OCI-LY7 (cell line): Measurements from ENCODE around the gene NT5C2. TPM values are rescaled to one million over a fixed set of nuclear protein-coding genes. Genes with fewer than 3 reads are reported as not detected.

Experiments
- BruUV-seq: library from RNA; stranded (reverse); fragments of 400-500 nt; replicated peaks from 2 replicates; lab custom pipeline; 2021; lab: Mats Ljungman, UMichigan
- CTCF ChIA-PET: fragments of 300-600 bp; sonication (Branson Sonifier 250); formaldehyde crosslinking; loops from one replicate; lab custom pipeline; 2022; ENCODE audit warnings: antibody characterized with exemption; ENCODE audit not compliant: unreplicated experiment; lab: Charles Lee
- POLR2A ChIA-PET: fragments of 300-600 bp; sonication (Branson Sonifier 250); formaldehyde crosslinking; loops from one replicate; lab custom pipeline; 2022; ENCODE audit warnings: antibody characterized with exemption; lab: Charles Lee
- DNase-seq: peaks from one replicate; pipeline ENCODE4 v3.0.0-alpha.2; 2015; ENCODE audit warnings: low spot score
- H2AFZ ChIP-seq: fragments of 200-600 bp; sonication (generic), shearing (Covaris generic); 2 replicates; pipeline ENCODE4 v1.6.1; 2014; ENCODE audit warnings: mild to moderate bottlenecking, antibody characterized with exemption, low read length, moderate library complexity
- H3K27ac ChIP-seq: fragments of 200-600 bp; sonication (generic); 2 replicates; pipeline ENCODE4 v1.5.1; 2014; ENCODE audit warnings: mixed run types, low read depth, mild to moderate bottlenecking, moderate library complexity, low read length, inconsistent platforms; ENCODE audit not compliant: poor library complexity, severe bottlenecking
- H3K36me3 ChIP-seq: fragments of 200-600 bp; sonication (generic); 2 replicates; pipeline ENCODE4 v1.6.1; 2014; ENCODE audit warnings: mild to moderate bottlenecking, antibody characterized with exemption, low read length, moderate library complexity, mixed read lengths; ENCODE audit not compliant: insufficient read depth
- H3K4me1 ChIP-seq: fragments of 200-600 bp; sonication (generic); 2 replicates; pipeline ENCODE4 v1.5.1; 2014; ENCODE audit warnings: mild to moderate bottlenecking, low read length; ENCODE audit not compliant: insufficient read depth, poor library complexity, severe bottlenecking
- H3K4me2 ChIP-seq: fragments of 200-600 bp; sonication (generic); 2 replicates; pipeline ENCODE4 v1.6.1; 2014; ENCODE audit warnings: mild to moderate bottlenecking, low read length
- H3K4me3 ChIP-seq: fragments of 200-600 bp; sonication (generic); 2 replicates; pipeline ENCODE4 v1.5.1; 2014; ENCODE audit warnings: mild to moderate bottlenecking, low read depth, low read length; ENCODE audit not compliant: poor library complexity, severe bottlenecking
- H3K79me2 ChIP-seq: fragments of 200-600 bp; sonication (generic); 2 replicates; pipeline ENCODE4 v1.6.1; 2016; ENCODE audit warnings: low read depth, mild to moderate bottlenecking, low read length, moderate library complexity, mixed read lengths; ENCODE audit not compliant: insufficient read depth
- H3K9me2 ChIP-seq: fragments of 200-600 bp; sonication (generic); 2 replicates; pipeline ENCODE4 v1.6.1; 2016; ENCODE audit warnings: mild to moderate bottlenecking, low read length, mixed read lengths; ENCODE audit not compliant: insufficient read depth
- H3K9me3 ChIP-seq: fragments of 200-600 bp; sonication (generic); 2 replicates; pipeline ENCODE4 v1.6.1; 2014; ENCODE audit warnings: mild to moderate bottlenecking, mixed run types, low read length, mixed read lengths
- H4K20me1 ChIP-seq: fragments of 200-600 bp; sonication (generic); 2 replicates; pipeline ENCODE4 v1.6.1; 2014; ENCODE audit warnings: mild to moderate bottlenecking, antibody characterized with exemption, low read length, moderate library complexity, mixed read lengths; ENCODE audit not compliant: insufficient read depth
- CTCF ChIP-seq: fragments of 200-600 bp; sonication (generic); conservative IDR thresholded peaks from 2 replicates; pipeline ENCODE4 v1.5.1; 2014; ENCODE audit warnings: mild to moderate bottlenecking, antibody characterized with exemption, low read length, moderate library complexity, mixed read lengths
- EZH2phosphoT487 ChIP-seq: fragments of 200-600 bp; sonication (generic); IDR thresholded peaks from 2 replicates; pipeline ENCODE4 v1.6.1; 2018; ENCODE audit warnings: low read depth, borderline replicate concordance, mild to moderate bottlenecking, mixed run types, antibody characterized with exemption, low read length, moderate library complexity, mixed read lengths
- intact Hi-C: fragments of 100-400 bp; cut with micrococcal nuclease; formaldehyde crosslinking; loops from one replicate; pipeline ENCODE4 v1.10.0; 2022; ENCODE audit not compliant: unreplicated experiment
- total RNA-seq, 2 experiments: library from RNA; depleted of rRNA in 1 of 2; stranded (reverse); fragments of >200 nt in 1 of 2; shearing (Covaris generic) in 1 of 2; gene quantifications; 2 replicates each; pipeline ENCODE4 v1.2.3, GENCODE V29; 2014 to 2022

Gene NT5C2
- total RNA-seq, 2 experiments from 2014 or later, result 72.0 to 87.3 TPM

DNA sequence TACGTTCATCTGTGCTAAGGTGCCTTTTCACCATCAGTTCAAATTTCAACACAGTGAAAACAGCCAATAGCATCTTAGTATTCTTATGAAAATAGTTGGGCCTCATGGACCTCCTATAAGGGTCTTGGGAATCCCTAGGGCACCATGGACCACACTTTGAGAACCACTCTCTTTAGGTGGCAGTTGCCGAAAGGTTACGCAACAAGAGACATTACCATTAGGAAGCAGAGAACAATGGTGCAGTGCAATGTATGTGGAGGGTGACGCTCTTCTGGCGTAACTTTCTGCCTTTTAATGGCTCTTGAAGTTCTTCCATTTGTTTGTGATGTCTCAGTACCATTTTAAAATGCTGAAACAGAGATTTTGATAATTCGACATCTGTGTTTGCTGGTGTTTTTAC lies 143.8 kb downstream of the NT5C2 start:
- Histone ChIP-seq H3K9me3 (no peaks in the 10 kb centered on the region), H3K4me2 (no peak overlapping the region), H3K9me2 (no peaks in the 10 kb centered on the region), H2AFZ (no peak overlapping the region), H4K20me1 (no peaks in the 10 kb centered on the region), H3K79me2 (no peaks in the 10 kb centered on the region), H3K4me1 (no peaks in the 10 kb centered on the region), H3K27ac (no peak overlapping the region), H3K36me3 (no peaks in the 10 kb centered on the region), H3K4me3 (no peak overlapping the region)
- intact Hi-C loops, result loop anchor here (5.0 kb wide), 1 partner anchor 117 kb away; no protein-coding TSS in a partner anchor
- CTCF ChIA-PET, result no interaction called here
- no peak for TF ChIP-seq CTCF
- TF ChIP-seq EZH2phosphoT487, result no peak
- POLR2A ChIA-PET, result interaction anchor here (0.6 kb wide), 1 partner anchor 186 kb away, joined by 3 read pairs; no protein-coding TSS in a partner anchor
- BruUV-seq, result no TSS peak
- DNase-seq, result no peak

- DNase-seq, result no peak
- Histone ChIP-seq H3K27ac (no peak overlapping the region), H3K4me2 (no peak overlapping the region), H4K20me1 (no peaks in the 10 kb centered on the region), H3K36me3 (no peaks in the 10 kb centered on the region), H3K4me3 (no peak overlapping the region), H3K79me2 (no peaks in the 10 kb centered on the region), H3K4me1 (no peaks in the 10 kb centered on the region), H3K9me2 (no peaks in the 10 kb centered on the region), H3K9me3 (no peaks in the 10 kb centered on the region), H2AFZ (no peak overlapping the region)
- TF ChIP-seq CTCF (no peak), EZH2phosphoT487 (no peak)
- intact Hi-C loops, result loop anchor here (5.0 kb wide), 1 partner anchor 115 kb away; no protein-coding TSS in a partner anchor
- BruUV-seq, result no TSS peak
- ChIA-PET POLR2A (interaction anchor here (0.5 kb wide), 1 partner anchor 126 kb away, joined by 4 read pairs; no protein-coding TSS in a partner anchor), CTCF (no interaction called here)
Observed at GRCh38 chr10:103047381-103047780, 145.7 kb downstream of the NT5C2 start.

GRCh38 chr10:103045961-103046360 lies 147.1 kb downstream of the NT5C2 start:
- Histone ChIP-seq H3K4me1 (no peaks in the 10 kb centered on the region), H3K9me2 (no peaks in the 10 kb centered on the region), H3K9me3 (no peaks in the 10 kb centered on the region), H4K20me1 (no peaks in the 10 kb centered on the region), H3K27ac (no peak overlapping the region), H2AFZ (no peak overlapping the region), H3K4me2 (no peak overlapping the region), H3K79me2 (no peaks in the 10 kb centered on the region), H3K36me3 (no peaks in the 10 kb centered on the region), H3K4me3 (no peak overlapping the region)
- BruUV-seq, result no TSS peak
- ChIA-PET CTCF (no interaction called here), POLR2A (interaction anchor here (0.8 to 1.2 kb wide), 2 partner anchors 12 to 879 kb away, joined by 3 to 4 read pairs; no protein-coding TSS in a partner anchor)
- intact Hi-C loops, result loop anchor here (5.0 kb wide), 1 partner anchor 114 kb away; no protein-coding TSS in a partner anchor
- DNase-seq, result no peak
- no peak for TF ChIP-seq CTCF
- TF ChIP-seq EZH2phosphoT487, result no peak
